Gastroesophageal sphincter (tissue), 3 donors: ENCODE data around the gene CAMKMT.

Experiments
- EP300 ChIP-seq: sonication (generic); formaldehyde crosslinking; IDR thresholded peaks from one replicate; pipeline ENCODE4 v1.6.1; 2017; ENCODE audit warnings: antibody characterized with exemption, mild to moderate bottlenecking
- POLR2A ChIP-seq, 2 donors: fragments of 450-650 bp; IDR thresholded peaks; one replicate each; pipeline ENCODE4 v1.6.1; 2017; ENCODE audit warnings: antibody characterized with exemption in 2 of 2, mild to moderate bottlenecking in 2 of 2, moderate library complexity in 1 of 2
- POLR2AphosphoS5 ChIP-seq: sonication (generic); formaldehyde crosslinking; IDR thresholded peaks from one replicate; pipeline ENCODE4 v1.6.1; 2017; ENCODE audit warnings: antibody characterized with exemption
- TF ChIP-seq, protein P1 (sequence below), 4 experiments: fragments of 200-600 bp in 2 of 4; fragments of 450-650 bp in 2 of 4; sonication (generic) in 1 of 4; IDR thresholded peaks; one replicate each; pipeline ENCODE4 v1.5.1; 2017 to 2019; ENCODE audit warnings: antibody characterized with exemption in 4 of 4, mild to moderate bottlenecking in 2 of 4, moderate library complexity in 2 of 4

DNA sequence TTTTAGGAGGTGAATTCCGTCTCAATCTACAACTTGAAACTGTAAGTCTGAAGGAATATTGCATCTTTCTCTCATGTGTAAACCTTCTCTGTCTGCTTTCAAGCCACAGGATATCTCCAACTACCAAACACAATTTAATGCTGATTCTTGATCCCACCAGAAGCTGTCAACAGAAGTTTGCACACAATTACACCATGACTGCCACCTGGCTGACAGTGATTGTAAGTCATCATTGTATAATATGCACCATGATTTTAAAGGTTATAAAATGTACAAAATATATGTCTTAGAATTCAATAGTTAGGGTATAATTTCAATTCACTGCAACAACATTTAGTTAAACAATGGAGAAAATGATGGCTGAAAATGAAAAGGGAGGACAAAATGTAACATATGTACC lies 18.9 kb upstream of the CAMKMT start:
- TF ChIP-seq, protein P1, sequence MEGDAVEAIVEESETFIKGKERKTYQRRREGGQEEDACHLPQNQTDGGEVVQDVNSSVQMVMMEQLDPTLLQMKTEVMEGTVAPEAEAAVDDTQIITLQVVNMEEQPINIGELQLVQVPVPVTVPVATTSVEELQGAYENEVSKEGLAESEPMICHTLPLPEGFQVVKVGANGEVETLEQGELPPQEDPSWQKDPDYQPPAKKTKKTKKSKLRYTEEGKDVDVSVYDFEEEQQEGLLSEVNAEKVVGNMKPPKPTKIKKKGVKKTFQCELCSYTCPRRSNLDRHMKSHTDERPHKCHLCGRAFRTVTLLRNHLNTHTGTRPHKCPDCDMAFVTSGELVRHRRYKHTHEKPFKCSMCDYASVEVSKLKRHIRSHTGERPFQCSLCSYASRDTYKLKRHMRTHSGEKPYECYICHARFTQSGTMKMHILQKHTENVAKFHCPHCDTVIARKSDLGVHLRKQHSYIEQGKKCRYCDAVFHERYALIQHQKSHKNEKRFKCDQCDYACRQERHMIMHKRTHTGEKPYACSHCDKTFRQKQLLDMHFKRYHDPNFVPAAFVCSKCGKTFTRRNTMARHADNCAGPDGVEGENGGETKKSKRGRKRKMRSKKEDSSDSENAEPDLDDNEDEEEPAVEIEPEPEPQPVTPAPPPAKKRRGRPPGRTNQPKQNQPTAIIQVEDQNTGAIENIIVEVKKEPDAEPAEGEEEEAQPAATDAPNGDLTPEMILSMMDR (IDR thresholded peaks at IDR 0.05): peak in 1 of 4 experiments; percentile 24
- TF ChIP-seq EP300 (no peak), POLR2A (IDR thresholded peaks at IDR 0.05) (no peak), POLR2AphosphoS5 (no peak)
